ENCODE data around the gene AKAP7.
A peak's percentile ranks its signal among the peaks of the same experiment; 100 is the strongest.

The AKAP7 gene

GRCh38 chr6:131281471-131282270 lies 146.4 kb downstream of the AKAP7 start:
- Histone ChIP-seq H3K4me1 (ENCODE audit: insufficient read depth, low read length, poor library complexity, severe bottlenecking) (peaks cover 10% of the 10 kb centered on the region), H3K4me2 (ENCODE audit: low read depth, low read length, poor library complexity, severe bottlenecking) (peak overlapping the region; percentile 23), H2AFZ (ENCODE audit: low read length) (no peak overlapping the region; the same call in 1 of the 2 replicates), H3K79me2 (ENCODE audit: insufficient read depth, low read length) (no peaks in the 10 kb centered on the region), H3K9me3 (ENCODE audit: insufficient read depth, low read depth, low read length) (no peaks in the 10 kb centered on the region), H3K27me3 (ENCODE audit: insufficient read depth, low read length, poor library complexity, severe bottlenecking) (no peaks in the 10 kb centered on the region), H3K9ac (ENCODE audit: low read depth, low read length, poor library complexity, severe bottlenecking) (no peak overlapping the region), H3K9me2 (replicated peaks; ENCODE audit: low read depth, low read length) (no peaks in the 10 kb centered on the region), H3F3A (ENCODE audit: low read depth) (no peaks in the 10 kb centered on the region), H3K4me3 (ENCODE audit: low read length, poor library complexity, severe bottlenecking) (no peak overlapping the region), H4K20me1 (ENCODE audit: insufficient read depth, low read length, poor library complexity, severe bottlenecking) (no peaks in the 10 kb centered on the region), H3K36me3 (ENCODE audit: insufficient read depth, low read length) (peaks cover 4% of the 10 kb centered on the region; the same call in 1 of the 2 replicates)
- TF ChIP-seq CTCF (conservative IDR thresholded peaks at IDR 0.05; ENCODE audit: low read length) (no peak), EZH2phosphoT487 (IDR thresholded peaks at IDR 0.05; ENCODE audit: borderline replicate concordance) (no peak)

- Histone ChIP-seq H3K4me3 (ENCODE audit: low read length, poor library complexity, severe bottlenecking) (no peak overlapping the region), H3F3A (ENCODE audit: low read depth) (no peaks in the 10 kb centered on the region), H3K9me2 (replicated peaks; ENCODE audit: low read depth, low read length) (no peaks in the 10 kb centered on the region), H3K9ac (ENCODE audit: low read depth, low read length, poor library complexity, severe bottlenecking) (no peak overlapping the region), H3K4me1 (ENCODE audit: insufficient read depth, low read length, poor library complexity, severe bottlenecking) (peaks cover 10% of the 10 kb centered on the region), H4K20me1 (ENCODE audit: insufficient read depth, low read length, poor library complexity, severe bottlenecking) (no peaks in the 10 kb centered on the region), H3K36me3 (ENCODE audit: insufficient read depth, low read length) (peaks cover 4% of the 10 kb centered on the region; the same call in 1 of the 2 replicates), H2AFZ (ENCODE audit: low read length) (no peak overlapping the region), H3K27me3 (ENCODE audit: insufficient read depth, low read length, poor library complexity, severe bottlenecking) (no peaks in the 10 kb centered on the region), H3K79me2 (ENCODE audit: insufficient read depth, low read length) (no peaks in the 10 kb centered on the region), H3K9me3 (ENCODE audit: insufficient read depth, low read depth, low read length) (no peaks in the 10 kb centered on the region), H3K4me2 (ENCODE audit: low read depth, low read length, poor library complexity, severe bottlenecking) (no peak overlapping the region)
- TF ChIP-seq CTCF (conservative IDR thresholded peaks at IDR 0.05; ENCODE audit: low read length) (no peak), EZH2phosphoT487 (IDR thresholded peaks at IDR 0.05; ENCODE audit: borderline replicate concordance) (no peak)
These were observed 147.1 kb downstream of the AKAP7 start for GRCh38 chr6:131282365-131282764.

- TF ChIP-seq CTCF (conservative IDR thresholded peaks at IDR 0.05; ENCODE audit: low read length), result no peak
- no peak for TF ChIP-seq EZH2phosphoT487 (IDR thresholded peaks at IDR 0.05; ENCODE audit: borderline replicate concordance)
- Histone ChIP-seq H3K36me3 (ENCODE audit: insufficient read depth, low read length) (peaks cover 4% of the 10 kb centered on the region; the same call in 1 of the 2 replicates), H3K79me2 (ENCODE audit: insufficient read depth, low read length) (no peaks in the 10 kb centered on the region), H4K20me1 (ENCODE audit: insufficient read depth, low read length, poor library complexity, severe bottlenecking) (no peaks in the 10 kb centered on the region), H3K9ac (ENCODE audit: low read depth, low read length, poor library complexity, severe bottlenecking) (no peak overlapping the region), H3K9me3 (ENCODE audit: insufficient read depth, low read depth, low read length) (no peaks in the 10 kb centered on the region), H3K4me2 (ENCODE audit: low read depth, low read length, poor library complexity, severe bottlenecking) (no peak overlapping the region), H3K4me3 (ENCODE audit: low read length, poor library complexity, severe bottlenecking) (no peak overlapping the region), H3K9me2 (replicated peaks; ENCODE audit: low read depth, low read length) (no peaks in the 10 kb centered on the region), H3K27me3 (ENCODE audit: insufficient read depth, low read length, poor library complexity, severe bottlenecking) (no peaks in the 10 kb centered on the region), H2AFZ (ENCODE audit: low read length) (no peak overlapping the region), H3K4me1 (ENCODE audit: insufficient read depth, low read length, poor library complexity, severe bottlenecking) (peaks cover 10% of the 10 kb centered on the region), H3F3A (ENCODE audit: low read depth) (no peaks in the 10 kb centered on the region)
These were observed 148.4 kb downstream of the AKAP7 start for GRCh38 chr6:131283466-131284175.
